HepG2 (cell line): ENCODE data around the gene SFR1. TPM values are rescaled to one million over a fixed set of nuclear protein-coding genes. Genes with fewer than 3 reads are reported as not detected.

Experiments used
- ATAC-seq: fragments of 200-7000 bp; cut with Tn5 transposase; 3 replicates; pipeline ENCODE4 v1.9.1; 2020; ENCODE audit warnings: mild to moderate bottlenecking, moderate library complexity
- BruUV-seq: library from RNA; stranded (reverse); fragments of 400-500 nt; replicated peaks from 2 replicates; lab custom pipeline; 2021; lab: Mats Ljungman, UMichigan
- CTCF ChIA-PET: fragments of 300-600 bp; formaldehyde crosslinking; extraction: SDS; loops from one replicate; lab custom pipeline; 2021; ENCODE audit warnings: low total read pairs, inconsistent platforms, low intra/inter-chr PET ratio; lab: Yijun Ruan, JAX
- POLR2A ChIA-PET: fragments of 350-600 bp; sonication (Branson Sonifier 250); formaldehyde crosslinking; loops from one replicate; lab custom pipeline; 2020; ENCODE audit warnings: antibody characterized with exemption, inconsistent platforms; lab: Yijun Ruan, JAX
- DNase-seq: peaks from one replicate; pipeline ENCODE4 v3.0.0-alpha.2; 2015; ENCODE audit warnings: low spot score
- FAIRE-seq: peaks from 3 replicates; lab custom pipeline; 2011; peaks lifted over from hg19 to GRCh38; lab: Jason Lieb, UNC
- H2AFZ ChIP-seq: one replicate; pipeline ENCODE4 v1.6.1; 2011; ENCODE audit warnings: low read length, inconsistent platforms
- H3K27ac ChIP-seq: fragments of 300-600 bp; 3 replicates; pipeline ENCODE4 v1.8.0; 2011; ENCODE audit warnings: mixed run types, mild to moderate bottlenecking, mixed read lengths, low read length, inconsistent platforms; ENCODE audit not compliant: insufficient read depth; ENCODE audit errors: extremely low read length
- H3K27me3 ChIP-seq, 2 experiments: fragments of 200-600 bp in 1 of 2; 2 replicates in 1 of 2; 3 replicates in 1 of 2; pipeline versions ENCODE4 v1.6.0 to v1.8.0; 2011; ENCODE audit warnings: low read length in 2 of 2, mild to moderate bottlenecking in 2 of 2, moderate library complexity in 2 of 2, inconsistent platforms in 1 of 2; ENCODE audit not compliant: insufficient read depth in 2 of 2, control insufficient read depth in 1 of 2
- H3K36me3 ChIP-seq, 2 experiments: fragments of 200-600 bp in 1 of 2; replicated peaks in 1 of 2; 2 replicates in 1 of 2; 3 replicates in 1 of 2; pipeline versions ENCODE4 v1.5.1 to v1.8.0; 2011; ENCODE audit warnings: low read length in 2 of 2, inconsistent platforms in 1 of 2; ENCODE audit not compliant: insufficient read depth in 2 of 2, control insufficient read depth in 1 of 2
- H3K4me1 ChIP-seq: 2 replicates; pipeline ENCODE4 v1.5.1; 2012; ENCODE audit warnings: low read length, inconsistent platforms; ENCODE audit not compliant: insufficient read depth
- H3K4me2 ChIP-seq: 2 replicates; pipeline ENCODE4 v1.6.0; 2011; ENCODE audit warnings: low read depth, low read length, inconsistent platforms
- H3K4me3 ChIP-seq, 3 experiments: fragments of 200-600 bp in 1 of 3; sonication (generic), shearing (Covaris generic) in 1 of 3; replicated peaks in 1 of 3; 2 replicates each; pipeline ENCODE4 v1.5.1; 2011 to 2016; ENCODE audit warnings: low read length in 3 of 3, inconsistent platforms in 2 of 3, low read depth in 2 of 3, mild to moderate bottlenecking in 2 of 3, control low read depth in 1 of 3, mixed read lengths in 1 of 3; ENCODE audit not compliant: insufficient read depth in 1 of 3
- H3K79me2 ChIP-seq: one replicate; pipeline ENCODE4 v1.6.1; 2011; ENCODE audit warnings: low read length, inconsistent platforms; ENCODE audit not compliant: insufficient read depth
- H3K9ac ChIP-seq: 2 replicates; pipeline ENCODE4 v1.6.0; 2011; ENCODE audit warnings: mild to moderate bottlenecking, low read depth, low read length, inconsistent platforms; ENCODE audit not compliant: insufficient read depth
- H3K9me3 ChIP-seq: 2 replicates; pipeline ENCODE4 v1.5.1; 2012; ENCODE audit warnings: mild to moderate bottlenecking, low read length
- H4K20me1 ChIP-seq: 2 replicates; pipeline ENCODE4 v1.6.0; 2011; ENCODE audit warnings: inconsistent platforms, mild to moderate bottlenecking, low read length, moderate library complexity; ENCODE audit not compliant: insufficient read depth
- ATF7-NPFF ChIP-seq: sonication (generic); formaldehyde crosslinking; IDR thresholded peaks from 2 replicates; pipeline ENCODE4 v1.8.1; 2023; ENCODE audit warnings: mild to moderate bottlenecking, low read depth, missing genetic modification reagents, moderate library complexity
- FOSL2 ChIP-seq: sonication (generic); formaldehyde crosslinking; IDR thresholded peaks from 2 replicates; pipeline ENCODE4 v1.4.0; 2020; ENCODE audit warnings: missing genetic modification reagents
- GLI4 ChIP-seq: sonication (generic); formaldehyde crosslinking; IDR thresholded peaks from 2 replicates; pipeline ENCODE4 v1.5.1; 2020; ENCODE audit warnings: missing genetic modification reagents, mild to moderate bottlenecking, moderate library complexity, borderline replicate concordance
- HNRNPL ChIP-seq: fragments of 200-400 bp; formaldehyde crosslinking; IDR thresholded peaks from 2 replicates; pipeline ENCODE4 v1.6.1; 2017; ENCODE audit warnings: mild to moderate bottlenecking, low read depth, low read length
- MIER2 ChIP-seq: IDR thresholded peaks from 2 replicates; pipeline ENCODE4 v1.6.1; 2016; ENCODE audit warnings: missing biosample characterization, missing genetic modification reagents
- MXD4 ChIP-seq: IDR thresholded peaks from 2 replicates; pipeline ENCODE4 v1.6.1; 2016; ENCODE audit warnings: mild to moderate bottlenecking, missing biosample characterization, missing genetic modification reagents
- SATB2 ChIP-seq: sonication (generic); formaldehyde crosslinking; IDR thresholded peaks from 2 replicates; pipeline ENCODE4 v1.5.0; 2020; ENCODE audit warnings: missing genetic modification reagents
- TOE1 ChIP-seq: sonication (generic); formaldehyde crosslinking; IDR thresholded peaks from 2 replicates; pipeline ENCODE4 v1.4.0; 2020; ENCODE audit warnings: mild to moderate bottlenecking, missing genetic modification reagents
- ZKSCAN8 ChIP-seq: IDR thresholded peaks from 2 replicates; pipeline ENCODE4 v1.6.1; 2016; ENCODE audit warnings: borderline replicate concordance, missing genetic modification reagents, missing compliant biosample characterization
- ZNF121 ChIP-seq: sonication (generic); formaldehyde crosslinking; IDR thresholded peaks from 2 replicates; pipeline ENCODE4 v1.5.0; 2020; ENCODE audit warnings: mild to moderate bottlenecking, missing genetic modification reagents
- ZNF207 ChIP-seq: fragments of 450-650 bp; IDR thresholded peaks from 2 replicates; pipeline ENCODE4 v1.6.1; 2016; ENCODE audit warnings: antibody characterized with exemption, borderline replicate concordance
- ZNF33A ChIP-seq: sonication (generic); formaldehyde crosslinking; IDR thresholded peaks from 2 replicates; pipeline ENCODE4 v1.5.1; 2020; ENCODE audit warnings: missing genetic modification reagents, mild to moderate bottlenecking, moderate library complexity, borderline replicate concordance
- ZNF580 ChIP-seq: IDR thresholded peaks from 2 replicates; pipeline ENCODE4 v1.6.1; 2016; ENCODE audit warnings: low read depth, borderline replicate concordance
- ZNF607 ChIP-seq: sonication (generic); formaldehyde crosslinking; IDR thresholded peaks from 2 replicates; pipeline ENCODE4 v1.5.1; 2020; ENCODE audit warnings: missing genetic modification reagents, mild to moderate bottlenecking, borderline replicate concordance
- ZNF7 ChIP-seq: IDR thresholded peaks from 2 replicates; pipeline ENCODE4 v1.6.1; 2016; ENCODE audit warnings: missing biosample characterization, missing genetic modification reagents
- ZNF800 ChIP-seq: sonication (generic); formaldehyde crosslinking; IDR thresholded peaks from 2 replicates; pipeline ENCODE4 v1.4.0; 2020; ENCODE audit warnings: missing genetic modification reagents
- WGBS: methylation state at CpG from one replicate; pipeline ENCODE4 v1.1.6; 2017; ENCODE audit warnings: low lambda C conversion rate; 5-methylcytosine and 5-hydroxymethylcytosine counted together
- in situ Hi-C: cut with HindIII; loops from 2 replicates; pipeline ENCODE4 v1.10.0; 2017; ENCODE audit warnings: low pct_unique_long_range_greater_than_20kb; ENCODE audit not compliant: extremely low pct_ligation_motif_present
- intact Hi-C: fragments of 100-400 bp; cut with micrococcal nuclease; formaldehyde crosslinking; loops from one replicate; pipeline ENCODE4 v1.10.0; 2022; ENCODE audit not compliant: unreplicated experiment
- polyA plus RNA-seq, 8 experiments: library from polyadenylated mRNA; depleted of rRNA in 3 of 8; stranded (reverse) in 7 of 8; unstranded in 1 of 8; fragments of >200 nt; fragmentation: Illumina TruSeq in 4 of 8; extraction: Trizol in 4 of 8; gene quantifications; 2 replicates each; pipeline versions ENCODE4 v1.2.1 to v1.2.3, GENCODE V29; 2011 to 2016; ENCODE audit warnings: low read depth in 4 of 8, missing spikeins in 1 of 8, mixed read lengths in 1 of 8; ENCODE audit not compliant: insufficient read depth in 1 of 8
- total RNA-seq, 5 experiments: library from RNA; depleted of rRNA; stranded (reverse); fragments of >200 nt; fragmentation: Illumina TruSeq; extraction: Trizol; gene quantifications; 2 replicates each; pipeline ENCODE4 v1.2.3, GENCODE V29; 2016; ENCODE audit warnings: low read depth in 1 of 5

The SFR1 gene
- total and polyA plus RNA-seq, 2 of the 13 experiments (the other 11 are each of a cell fraction or from before 2014, with no cell fraction given): 2.2 to 6.1 TPM

- no peaks in the 10 kb centered on the region for H4K20me1 ChIP-seq
- WGBS: 6% methylated on average over 3 of the region's 3 CpGs
- no peak overlapping the region for H3K27ac ChIP-seq
- intact Hi-C loops (no loop called here), in situ Hi-C loops (no loop called here)
- no peak overlapping the region for H3K4me3 ChIP-seq
- TF ChIP-seq MXD4 (CRISPR knock-in tag) (no peak), SATB2 (CRISPR knock-in tag) (no peak), ZNF607 (CRISPR knock-in tag) (no peak), ZKSCAN8 (CRISPR knock-in tag) (no peak), ZNF121 (no peak)
- H3K79me2 ChIP-seq: no peaks in the 10 kb centered on the region
- no peak overlapping the region for H3K9ac ChIP-seq
- no TSS peak for BruUV-seq
- CTCF ChIA-PET: no interaction called here
- FAIRE-seq (no peak), DNase-seq (no peak), ATAC-seq (no peak)
- no peaks in the 10 kb centered on the region for H3K9me3 ChIP-seq
- POLR2A ChIA-PET: no interaction called here
- no peak overlapping the region for H2AFZ ChIP-seq
- H3K36me3 ChIP-seq: no peaks in the 10 kb centered on the region
- no peaks in the 10 kb centered on the region for H3K4me1 ChIP-seq
- H3K27me3 ChIP-seq: peaks cover under 1 to 33% of the 10 kb centered on the region in 2 experiments; a peak in 3 of 5 replicates
- H3K4me2 ChIP-seq: no peak overlapping the region
These were observed 44.7 kb upstream of the SFR1 start for GRCh38 chr10:104077247-104077646.

- CTCF ChIA-PET: no interaction called here
- POLR2A ChIA-PET: no interaction called here
- no peak for DNase-seq
- no peak for TF ChIP-seq ATF7-NPFF (CRISPR knock-in tag)
- TF ChIP-seq GLI4 (CRISPR knock-in tag): no peak
- TF ChIP-seq TOE1 (CRISPR knock-in tag): no peak
- TF ChIP-seq ZNF580: no peak
- no peak for TF ChIP-seq ZNF800 (CRISPR knock-in tag)
- TF ChIP-seq ZNF33A (CRISPR knock-in tag): no peak
- no peak for TF ChIP-seq ZNF7 (CRISPR knock-in tag)
- TF ChIP-seq HNRNPL: no peak
- TF ChIP-seq MIER2: no peak
- no peak for TF ChIP-seq ZNF207
- TF ChIP-seq FOSL2: no peak
These were observed 44.3 kb upstream of the SFR1 start for GRCh38 chr10:104077663-104078151.

More at GRCh38 chr10:104077663-104078151, 44.3 kb upstream of the SFR1 start:
- H3K27ac ChIP-seq: no peak overlapping the region
- 24% methylated on average over 5 of the region's 5 CpGs for WGBS
- ATAC-seq (no peak), FAIRE-seq (no peak)
- no peaks in the 10 kb centered on the region for H3K79me2 ChIP-seq
- peaks cover 0 to 33% of the 10 kb centered on the region in 2 experiments; a peak in 3 of 5 replicates for H3K27me3 ChIP-seq
- no peaks in the 10 kb centered on the region for H4K20me1 ChIP-seq
- H3K4me2 ChIP-seq: no peak overlapping the region
- no peak overlapping the region for H3K9ac ChIP-seq
- no TSS peak for BruUV-seq
- H3K36me3 ChIP-seq: no peaks in the 10 kb centered on the region
- no peaks in the 10 kb centered on the region for H3K9me3 ChIP-seq
- no peaks in the 10 kb centered on the region for H3K4me1 ChIP-seq
- intact Hi-C loops (no loop called here), in situ Hi-C loops (no loop called here)
- no peak overlapping the region for H2AFZ ChIP-seq
- no peak overlapping the region for H3K4me3 ChIP-seq
